HepG2 (cell line): ENCODE measurements around the gene DSCAML1. TPM values are rescaled to one million over a fixed set of nuclear protein-coding genes. Genes with fewer than 3 reads are reported as not detected.
A peak's percentile ranks its signal among the peaks of the same experiment; 100 is the strongest.

ENCODE experiments used
- ATAC-seq: fragments of 200-7000 bp; cut with Tn5 transposase; 3 replicates; pipeline ENCODE4 v1.9.1; 2020; ENCODE audit warnings: mild to moderate bottlenecking, moderate library complexity
- BruUV-seq: library from RNA; stranded (reverse); fragments of 400-500 nt; replicated peaks from 2 replicates; lab custom pipeline; 2021; lab: Mats Ljungman, UMichigan
- CTCF ChIA-PET: fragments of 300-600 bp; formaldehyde crosslinking; extraction: SDS; loops from one replicate; lab custom pipeline; 2021; ENCODE audit warnings: low total read pairs, inconsistent platforms, low intra/inter-chr PET ratio; lab: Yijun Ruan, JAX
- POLR2A ChIA-PET: fragments of 350-600 bp; sonication (Branson Sonifier 250); formaldehyde crosslinking; loops from one replicate; lab custom pipeline; 2020; ENCODE audit warnings: antibody characterized with exemption, inconsistent platforms; lab: Yijun Ruan, JAX
- DNase-seq: peaks from one replicate; pipeline ENCODE4 v3.0.0-alpha.2; 2015; ENCODE audit warnings: low spot score
- FAIRE-seq: peaks from 3 replicates; lab custom pipeline; 2011; peaks lifted over from hg19 to GRCh38; lab: Jason Lieb, UNC
- H2AFZ ChIP-seq: one replicate; pipeline ENCODE4 v1.6.1; 2011; ENCODE audit warnings: low read length, inconsistent platforms
- H3K27ac ChIP-seq: fragments of 300-600 bp; 3 replicates; pipeline ENCODE4 v1.8.0; 2011; ENCODE audit warnings: mixed run types, mild to moderate bottlenecking, mixed read lengths, low read length, inconsistent platforms; ENCODE audit not compliant: insufficient read depth; ENCODE audit errors: extremely low read length
- H3K27me3 ChIP-seq, 2 experiments: fragments of 200-600 bp in 1 of 2; 2 replicates in 1 of 2; 3 replicates in 1 of 2; pipeline versions ENCODE4 v1.6.0 to v1.8.0; 2011; ENCODE audit warnings: low read length in 2 of 2, mild to moderate bottlenecking in 2 of 2, moderate library complexity in 2 of 2, inconsistent platforms in 1 of 2; ENCODE audit not compliant: insufficient read depth in 2 of 2, control insufficient read depth in 1 of 2
- H3K36me3 ChIP-seq, 2 experiments: fragments of 200-600 bp in 1 of 2; replicated peaks in 1 of 2; 2 replicates in 1 of 2; 3 replicates in 1 of 2; pipeline versions ENCODE4 v1.5.1 to v1.8.0; 2011; ENCODE audit warnings: low read length in 2 of 2, inconsistent platforms in 1 of 2; ENCODE audit not compliant: insufficient read depth in 2 of 2, control insufficient read depth in 1 of 2
- H3K4me1 ChIP-seq: 2 replicates; pipeline ENCODE4 v1.5.1; 2012; ENCODE audit warnings: low read length, inconsistent platforms; ENCODE audit not compliant: insufficient read depth
- H3K4me2 ChIP-seq: 2 replicates; pipeline ENCODE4 v1.6.0; 2011; ENCODE audit warnings: low read depth, low read length, inconsistent platforms
- H3K4me3 ChIP-seq, 3 experiments: fragments of 200-600 bp in 1 of 3; sonication (generic), shearing (Covaris generic) in 1 of 3; replicated peaks in 1 of 3; 2 replicates each; pipeline ENCODE4 v1.5.1; 2011 to 2016; ENCODE audit warnings: low read length in 3 of 3, inconsistent platforms in 2 of 3, low read depth in 2 of 3, mild to moderate bottlenecking in 2 of 3, control low read depth in 1 of 3, mixed read lengths in 1 of 3; ENCODE audit not compliant: insufficient read depth in 1 of 3
- H3K79me2 ChIP-seq: one replicate; pipeline ENCODE4 v1.6.1; 2011; ENCODE audit warnings: low read length, inconsistent platforms; ENCODE audit not compliant: insufficient read depth
- H3K9ac ChIP-seq: 2 replicates; pipeline ENCODE4 v1.6.0; 2011; ENCODE audit warnings: mild to moderate bottlenecking, low read depth, low read length, inconsistent platforms; ENCODE audit not compliant: insufficient read depth
- H3K9me3 ChIP-seq: 2 replicates; pipeline ENCODE4 v1.5.1; 2012; ENCODE audit warnings: mild to moderate bottlenecking, low read length
- H4K20me1 ChIP-seq: 2 replicates; pipeline ENCODE4 v1.6.0; 2011; ENCODE audit warnings: inconsistent platforms, mild to moderate bottlenecking, low read length, moderate library complexity; ENCODE audit not compliant: insufficient read depth
- AGO2 ChIP-seq: fragments of 200-400 bp; formaldehyde crosslinking; optimal IDR thresholded peaks from 2 replicates; pipeline ENCODE3; 2017; ENCODE audit warnings: mild to moderate bottlenecking, low read depth, low read length, moderate library complexity
- ATF5 ChIP-seq: sonication (generic); formaldehyde crosslinking; IDR thresholded peaks from 2 replicates; pipeline ENCODE4 v1.4.0; 2020; ENCODE audit warnings: mild to moderate bottlenecking, low read depth, missing genetic modification reagents
- DDIT3 ChIP-seq: sonication (generic); formaldehyde crosslinking; IDR thresholded peaks from 2 replicates; pipeline ENCODE4 v1.4.0; 2020; ENCODE audit warnings: mild to moderate bottlenecking, missing genetic modification reagents
- DNMT3B ChIP-seq: conservative IDR thresholded peaks from 2 replicates; pipeline ENCODE4 v1.6.1; 2016; ENCODE audit warnings: missing biosample characterization, control low read depth
- GLI4 ChIP-seq: sonication (generic); formaldehyde crosslinking; IDR thresholded peaks from 2 replicates; pipeline ENCODE4 v1.5.1; 2020; ENCODE audit warnings: missing genetic modification reagents, mild to moderate bottlenecking, moderate library complexity, borderline replicate concordance
- HNF1B ChIP-seq: sonication (generic); formaldehyde crosslinking; IDR thresholded peaks from 2 replicates; pipeline ENCODE4 v1.5.1; 2020; ENCODE audit warnings: mild to moderate bottlenecking, moderate library complexity, missing genetic modification reagents
- MAX ChIP-seq: IDR thresholded peaks from 2 replicates; pipeline ENCODE4 v1.6.1; 2012; ENCODE audit warnings: inconsistent platforms
- NFKB2 ChIP-seq: sonication (generic); formaldehyde crosslinking; IDR thresholded peaks from 2 replicates; pipeline ENCODE4 v1.4.0; 2020; ENCODE audit warnings: missing genetic modification reagents, borderline replicate concordance
- POLR2G ChIP-seq: fragments of 200-400 bp; formaldehyde crosslinking; IDR thresholded peaks from 2 replicates; pipeline ENCODE4 v1.6.1; 2018; ENCODE audit warnings: mild to moderate bottlenecking, low read depth, low read length, moderate library complexity
- SNAI1 ChIP-seq: sonication (generic); formaldehyde crosslinking; IDR thresholded peaks from 2 replicates; pipeline ENCODE4 v1.5.0; 2020; ENCODE audit warnings: mild to moderate bottlenecking, missing genetic modification reagents, borderline replicate concordance
- SP5 ChIP-seq: IDR thresholded peaks from 2 replicates; pipeline ENCODE4 v1.6.1; 2016; ENCODE audit warnings: low read depth, borderline replicate concordance
- THRA ChIP-seq: sonication (generic); formaldehyde crosslinking; IDR thresholded peaks from 2 replicates; pipeline ENCODE4 v1.4.0; 2020; ENCODE audit warnings: missing genetic modification reagents, borderline replicate concordance
- ZFP62 ChIP-seq: sonication (generic); formaldehyde crosslinking; IDR thresholded peaks from 2 replicates; pipeline ENCODE4 v1.4.0; 2020; ENCODE audit warnings: missing genetic modification reagents
- ZFYVE20 ChIP-seq: sonication (generic); formaldehyde crosslinking; IDR thresholded peaks from 2 replicates; pipeline ENCODE4 v1.8.0; 2023; ENCODE audit warnings: low read depth, mild to moderate bottlenecking, moderate library complexity, missing genetic modification reagents, borderline replicate concordance
- ZNF224 ChIP-seq: sonication (generic); formaldehyde crosslinking; IDR thresholded peaks from 2 replicates; pipeline ENCODE4 v1.5.0; 2020; ENCODE audit warnings: mild to moderate bottlenecking, missing genetic modification reagents
- ZNF431 ChIP-seq: sonication (generic); formaldehyde crosslinking; IDR thresholded peaks from 2 replicates; pipeline ENCODE4 v1.9.0; 2022; ENCODE audit warnings: missing genetic modification reagents, low read depth, mild to moderate bottlenecking, borderline replicate concordance
- ZNF446 ChIP-seq: sonication (generic); formaldehyde crosslinking; IDR thresholded peaks from 2 replicates; pipeline ENCODE4 v1.5.0; 2020; ENCODE audit warnings: mild to moderate bottlenecking, missing genetic modification reagents
- ZNF841 ChIP-seq: sonication (generic); formaldehyde crosslinking; IDR thresholded peaks from 2 replicates; pipeline ENCODE4 v1.8.1; 2023; ENCODE audit warnings: missing genetic modification reagents, borderline replicate concordance
- ZSCAN12 ChIP-seq: sonication (generic); formaldehyde crosslinking; IDR thresholded peaks from 2 replicates; pipeline ENCODE4 v1.9.0; 2021; ENCODE audit warnings: mild to moderate bottlenecking, missing genetic modification reagents
- WGBS: methylation state at CpG from one replicate; pipeline ENCODE4 v1.1.6; 2017; ENCODE audit warnings: low lambda C conversion rate; 5-methylcytosine and 5-hydroxymethylcytosine counted together
- in situ Hi-C: cut with HindIII; loops from 2 replicates; pipeline ENCODE4 v1.10.0; 2017; ENCODE audit warnings: low pct_unique_long_range_greater_than_20kb; ENCODE audit not compliant: extremely low pct_ligation_motif_present
- intact Hi-C: fragments of 100-400 bp; cut with micrococcal nuclease; formaldehyde crosslinking; loops from one replicate; pipeline ENCODE4 v1.10.0; 2022; ENCODE audit not compliant: unreplicated experiment
- polyA plus RNA-seq, 8 experiments: library from polyadenylated mRNA; depleted of rRNA in 3 of 8; stranded (reverse) in 7 of 8; unstranded in 1 of 8; fragments of >200 nt; fragmentation: Illumina TruSeq in 4 of 8; extraction: Trizol in 4 of 8; gene quantifications; 2 replicates each; pipeline versions ENCODE4 v1.2.1 to v1.2.3, GENCODE V29; 2011 to 2016; ENCODE audit warnings: low read depth in 4 of 8, missing spikeins in 1 of 8, mixed read lengths in 1 of 8; ENCODE audit not compliant: insufficient read depth in 1 of 8
- total RNA-seq, 5 experiments: library from RNA; depleted of rRNA; stranded (reverse); fragments of >200 nt; fragmentation: Illumina TruSeq; extraction: Trizol; gene quantifications; 2 replicates each; pipeline ENCODE4 v1.2.3, GENCODE V29; 2016; ENCODE audit warnings: low read depth in 1 of 5

The DSCAML1 gene
- total and polyA plus RNA-seq, 2 of the 13 experiments (the other 11 are each of a cell fraction or from before 2014, with no cell fraction given), result 0.29 to 0.40 TPM

GRCh38 chr11:117818041-117818873, 21.2 kb upstream of the DSCAML1 start:
- in situ Hi-C loops, result no loop called here
- Histone ChIP-seq H4K20me1 (peaks cover 3% of the 10 kb centered on the region; the same call in 1 of the 2 replicates), H3K27ac (no peak overlapping the region), H3K4me1 (peaks cover 80% of the 10 kb centered on the region), H3K27me3 (peaks cover 0 to 5% of the 10 kb centered on the region in 2 experiments; a peak in 1 of 5 replicates), H3K4me3 (no peak overlapping the region), H3K9ac (no peak overlapping the region), H3K79me2 (peaks cover 5% of the 10 kb centered on the region), H2AFZ (no peak overlapping the region), H3K4me2 (0 out of 2 replicates have a peak overlapping the region, but pooled peaks have one; percentile 90), H3K36me3 (no peaks in the 10 kb centered on the region), H3K9me3 (no peaks in the 10 kb centered on the region)
- BruUV-seq, result no TSS peak
- no peak for DNase-seq
- 46% methylated on average over 9 of the region's 9 CpGs for WGBS
- ATAC-seq, result no peak; the same call in 2 of the 3 replicates
- intact Hi-C loops, result no loop called here
- FAIRE-seq, result no peak
- CTCF ChIA-PET, result interaction anchor here (1.1 to 3.9 kb wide), 9 partner anchors 10 to 392 kb away, joined by 3 to 42 read pairs (median 6); no protein-coding TSS in a partner anchor
- POLR2A ChIA-PET, result interaction anchor here (0.9 kb wide), 1 partner anchor 11 kb away, joined by 3 read pairs; no protein-coding TSS in a partner anchor
- TF ChIP-seq NFKB2 (CRISPR knock-in tag) (no peak), THRA (no peak), DDIT3 (CRISPR knock-in tag) (no peak), DNMT3B (CRISPR knock-in tag) (no peak), GLI4 (CRISPR knock-in tag) (no peak), MAX (0 out of 2 replicates have a peak, but pooled peaks have one; percentile 19), ZNF446 (CRISPR knock-in tag) (no peak), ZFYVE20 (CRISPR knock-in tag) (no peak), ATF5 (CRISPR knock-in tag) (no peak), ZNF224 (CRISPR knock-in tag) (no peak), AGO2 (peak; percentile 45), ZFP62 (CRISPR knock-in tag) (no peak), HNF1B (CRISPR knock-in tag) (0 out of 2 replicates have a peak, but pooled peaks have one; percentile 5), SNAI1 (no peak), ZNF431 (no peak), SP5 (CRISPR knock-in tag) (no peak), ZNF841 (CRISPR knock-in tag) (no peak), POLR2G (peak; percentile 33; the same call in 1 of the 2 replicates), ZSCAN12 (CRISPR knock-in tag) (no peak)
